HepG2 (cell line): ENCODE results near the gene SH3PXD2A. TPM values are rescaled to one million over a fixed set of nuclear protein-coding genes. Genes with fewer than 3 reads are reported as not detected.

ENCODE experiments used
- CENPX ChIP-seq: sonication (generic); formaldehyde crosslinking; IDR thresholded peaks from 2 replicates; pipeline ENCODE4 v1.9.0; 2021; ENCODE audit warnings: mild to moderate bottlenecking, missing genetic modification reagents, moderate library complexity
- HNF1B ChIP-seq: sonication (generic); formaldehyde crosslinking; IDR thresholded peaks from 2 replicates; pipeline ENCODE4 v1.5.1; 2020; ENCODE audit warnings: mild to moderate bottlenecking, moderate library complexity, missing genetic modification reagents
- MTF1 ChIP-seq: sonication (generic); formaldehyde crosslinking; IDR thresholded peaks from 2 replicates; pipeline ENCODE4 v1.5.0; 2020; ENCODE audit warnings: missing genetic modification reagents
- NFAT5 ChIP-seq: sonication (generic); formaldehyde crosslinking; IDR thresholded peaks from 2 replicates; pipeline ENCODE4 v1.4.0; 2020; ENCODE audit warnings: missing genetic modification reagents
- PAXIP1 ChIP-seq: sonication (generic); formaldehyde crosslinking; conservative IDR thresholded peaks from 2 replicates; pipeline ENCODE4 v1.4.0; 2020; ENCODE audit warnings: mild to moderate bottlenecking, missing genetic modification reagents, moderate library complexity
- RXRA ChIP-seq: sonication (generic); formaldehyde crosslinking; IDR thresholded peaks from 2 replicates; pipeline ENCODE4 v1.5.1; 2020; ENCODE audit warnings: missing genetic modification reagents
- SMAD1 ChIP-seq: sonication (generic); formaldehyde crosslinking; IDR thresholded peaks from 2 replicates; pipeline ENCODE4 v1.4.0; 2020; ENCODE audit warnings: missing genetic modification reagents, low read depth, mild to moderate bottlenecking, borderline replicate concordance
- TSC22D2 ChIP-seq: sonication (generic); formaldehyde crosslinking; IDR thresholded peaks from 2 replicates; pipeline ENCODE4 v1.5.1; 2020; ENCODE audit warnings: missing genetic modification reagents, mild to moderate bottlenecking, borderline replicate concordance
- U2AF1 ChIP-seq: fragments of 200-400 bp; formaldehyde crosslinking; optimal IDR thresholded peaks from 2 replicates; pipeline ENCODE3; 2017; ENCODE audit warnings: mild to moderate bottlenecking, low read depth, low read length
- ZNF572 ChIP-seq: sonication (generic); formaldehyde crosslinking; IDR thresholded peaks from 2 replicates; pipeline ENCODE4 v1.5.1; 2020; ENCODE audit warnings: mild to moderate bottlenecking, missing genetic modification reagents
- ZNF839 ChIP-seq: sonication (generic); formaldehyde crosslinking; IDR thresholded peaks from 2 replicates; pipeline ENCODE4 v1.4.0; 2020; ENCODE audit warnings: missing genetic modification reagents, mild to moderate bottlenecking, borderline replicate concordance
- polyA plus RNA-seq, 8 experiments: library from polyadenylated mRNA; depleted of rRNA in 3 of 8; stranded (reverse) in 7 of 8; unstranded in 1 of 8; fragments of >200 nt; fragmentation: Illumina TruSeq in 4 of 8; extraction: Trizol in 4 of 8; gene quantifications; 2 replicates each; pipeline versions ENCODE4 v1.2.1 to v1.2.3, GENCODE V29; 2011 to 2016; ENCODE audit warnings: low read depth in 4 of 8, missing spikeins in 1 of 8, mixed read lengths in 1 of 8; ENCODE audit not compliant: insufficient read depth in 1 of 8
- total RNA-seq, 5 experiments: library from RNA; depleted of rRNA; stranded (reverse); fragments of >200 nt; fragmentation: Illumina TruSeq; extraction: Trizol; gene quantifications; 2 replicates each; pipeline ENCODE4 v1.2.3, GENCODE V29; 2016; ENCODE audit warnings: low read depth in 1 of 5

SH3PXD2A gene
- total and polyA plus RNA-seq, 2 of the 13 experiments (the other 11 are each of a cell fraction or from before 2014, with no cell fraction given) = 11.1 to 11.3 TPM

- TF ChIP-seq NFAT5 (no peak), CENPX (no peak), RXRA (CRISPR knock-in tag) (0 out of 2 replicates have a peak, but pooled peaks have one; percentile 5), MTF1 (CRISPR knock-in tag) (no peak), SMAD1 (CRISPR knock-in tag) (no peak), TSC22D2 (no peak), ZNF839 (CRISPR knock-in tag) (no peak), PAXIP1 (peak; percentile 57), U2AF1 (no peak), ZNF572 (CRISPR knock-in tag) (no peak), HNF1B (CRISPR knock-in tag) (no peak)
These were observed 284.3 kb downstream of the SH3PXD2A start (continued) for GRCh38 chr10:103570844-103571655.
